ENCODE results near the gene SEPTIN2.
"Not testable (repeated sequence)": the region's sequence is repeated elsewhere in the genome, so short reads cannot be mapped to it uniquely, and the experiment has no call there.

Gene SEPTIN2

DNA sequence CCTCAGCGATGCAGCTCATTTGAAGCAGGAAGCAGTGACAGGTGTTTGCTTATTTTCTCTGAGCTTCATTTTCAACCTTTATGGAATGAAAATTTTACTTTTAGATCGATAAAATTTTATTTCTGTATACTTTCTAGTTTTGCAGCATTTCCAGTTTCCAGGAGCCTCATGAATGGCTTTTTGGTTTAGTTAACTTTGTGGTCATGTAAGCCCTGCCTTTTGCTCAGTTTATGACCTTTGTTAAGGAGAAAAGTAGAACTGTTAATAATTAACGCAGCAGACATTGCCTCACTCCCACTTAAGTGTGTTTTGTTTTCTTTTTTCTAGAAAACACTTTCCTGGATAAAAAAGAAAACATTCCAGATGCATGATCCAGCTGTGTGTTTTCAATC, 35.9 kb downstream of the SEPTIN2 start:
- no peak for DNase-seq

DNA sequence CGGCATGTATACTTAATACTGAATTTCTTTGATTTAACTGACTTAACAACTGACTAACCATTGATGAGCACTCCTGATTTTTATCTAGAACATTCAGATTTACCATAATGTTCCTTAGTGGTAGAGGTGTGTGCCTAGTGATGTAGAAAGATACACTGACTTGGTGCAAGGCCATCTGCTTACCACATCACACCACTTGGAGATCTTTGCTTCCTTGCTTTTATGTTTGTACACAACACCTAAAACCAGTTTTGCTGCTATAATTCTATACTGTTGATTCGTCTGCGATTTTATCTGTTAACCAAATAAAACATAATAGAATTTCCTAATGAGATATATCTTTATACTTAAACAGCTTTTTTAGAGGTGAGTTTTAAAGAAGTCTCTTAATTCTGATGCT, 36.5 kb downstream of the SEPTIN2 start:
- no peak for DNase-seq

- DNase-seq: peak; percentile 57
Measured at GRCh38 chr2:241354668-241355658, 39.2 kb downstream of the SEPTIN2 start.

DNA sequence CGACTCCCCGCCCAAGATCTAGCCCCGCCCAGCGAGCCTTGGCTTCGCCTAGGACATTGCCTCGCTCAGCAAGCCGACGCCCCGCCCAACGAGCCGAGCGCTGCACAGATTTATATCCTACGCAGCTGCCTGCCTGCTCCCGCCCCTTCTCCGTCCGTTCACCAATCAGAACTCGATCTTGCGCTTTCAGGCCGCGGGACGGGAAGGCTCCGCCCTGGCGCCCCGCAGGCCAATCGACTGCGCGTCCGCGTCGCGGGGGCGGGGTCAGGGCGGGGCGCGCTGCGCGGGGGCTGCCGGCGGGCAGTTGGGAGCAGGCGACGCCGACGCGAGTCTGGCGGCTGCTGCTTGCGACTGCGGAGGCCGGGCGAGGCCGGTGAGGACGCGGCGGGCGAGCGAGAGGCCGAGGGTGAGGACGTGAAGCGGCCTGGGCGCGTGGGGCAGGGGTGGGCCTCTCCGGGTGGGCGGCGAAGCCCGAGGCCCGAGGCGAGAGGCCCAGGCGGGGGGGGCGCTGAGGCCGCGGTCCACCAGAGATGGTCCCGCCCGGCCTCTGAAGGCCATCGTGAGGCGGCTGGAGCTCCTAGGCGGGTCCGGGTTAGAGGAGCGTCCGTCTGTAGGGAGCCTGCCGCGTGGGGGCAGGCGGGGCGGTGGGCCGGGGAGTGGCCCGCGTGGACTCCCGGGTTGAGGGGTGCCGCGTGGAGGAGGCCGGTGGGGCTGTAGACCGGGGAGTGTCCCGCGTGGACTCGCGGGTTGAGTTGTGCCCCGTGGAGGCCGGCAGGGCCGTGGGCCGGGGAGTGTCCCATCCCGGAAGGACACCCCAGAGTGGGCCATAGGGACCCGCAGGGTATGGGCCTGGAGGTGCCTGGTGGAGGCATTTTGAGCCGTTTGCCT, 40.5 kb downstream of the SEPTIN2 start, which contains the start of gene FARP2:
FARP2 (plus strand) TSS at position 303 of the 888 bp plus-strand sequence. CDS start 16,823 bp downstream, outside the sequence.
- peak; percentile 99 for DNase-seq

GRCh38 chr2:241356871-241357260, 41.1 kb downstream of the SEPTIN2 start:
- DNase-seq: no peak

DNA sequence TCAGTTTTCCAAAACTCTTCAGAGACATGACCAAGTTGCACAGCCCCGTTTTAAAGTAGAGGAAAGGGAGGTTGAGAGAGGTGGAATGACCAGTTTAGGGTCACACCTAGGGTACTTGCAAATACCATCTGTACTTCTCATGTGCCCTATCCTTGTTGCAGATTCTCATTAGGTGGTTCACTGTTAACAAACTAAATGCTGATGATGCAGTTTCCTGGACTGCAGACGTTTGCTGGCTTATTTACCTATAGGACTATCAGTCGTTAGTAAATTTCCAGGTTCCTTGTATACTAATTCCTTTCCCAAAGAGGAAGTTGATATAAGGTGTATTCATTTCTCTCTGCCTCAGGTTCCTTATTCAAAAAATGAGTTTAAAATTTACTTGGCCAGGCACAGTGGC, 41.8 kb downstream of the SEPTIN2 start:
- no peak for DNase-seq

GRCh38 chr2:241358470-241358869, 42.7 kb downstream of the SEPTIN2 start:
- no peak for DNase-seq

GRCh38 chr2:241359481-241360045, 43.8 kb downstream of the SEPTIN2 start:
- DNase-seq: no peak

- no peak for DNase-seq
Measured at GRCh38 chr2:241363426-241363825, 47.7 kb downstream of the SEPTIN2 start.

GRCh38 chr2:241364781-241365180, 49.1 kb downstream of the SEPTIN2 start:
- no peak for DNase-seq

- DNase-seq: no peak
Measured at GRCh38 chr2:241366678-241367077, 51.0 kb downstream of the SEPTIN2 start.

- DNase-seq: no peak
Measured at GRCh38 chr2:241368643-241369042, 52.9 kb downstream of the SEPTIN2 start.

GRCh38 chr2:241372361-241372992, 56.8 kb downstream of the SEPTIN2 start:
- no peak for DNase-seq

- no peak for DNase-seq
Measured at GRCh38 chr2:241373446-241373845, 57.7 kb downstream of the SEPTIN2 start.

DNA sequence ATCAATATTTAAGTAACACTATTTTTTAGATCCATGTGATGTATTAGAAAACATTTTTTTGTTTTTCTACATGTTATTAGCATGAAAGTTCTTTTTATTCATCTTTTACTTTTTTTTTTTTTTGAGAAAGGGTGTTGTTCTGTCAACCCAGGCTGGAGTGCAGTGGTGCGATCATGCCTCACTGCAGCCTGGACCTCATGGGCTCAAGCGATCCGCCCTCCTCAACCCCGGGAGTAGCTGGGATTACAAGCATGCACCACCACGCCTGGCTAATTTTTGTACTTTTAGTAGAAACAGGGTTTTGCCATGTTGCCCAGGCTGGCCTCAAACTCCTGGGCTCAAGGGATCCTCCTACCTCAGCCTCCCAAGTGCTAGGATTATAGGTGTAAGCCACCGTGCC, 58.2 kb downstream of the SEPTIN2 start:
- DNase-seq: not testable (repeated sequence)

DNA sequence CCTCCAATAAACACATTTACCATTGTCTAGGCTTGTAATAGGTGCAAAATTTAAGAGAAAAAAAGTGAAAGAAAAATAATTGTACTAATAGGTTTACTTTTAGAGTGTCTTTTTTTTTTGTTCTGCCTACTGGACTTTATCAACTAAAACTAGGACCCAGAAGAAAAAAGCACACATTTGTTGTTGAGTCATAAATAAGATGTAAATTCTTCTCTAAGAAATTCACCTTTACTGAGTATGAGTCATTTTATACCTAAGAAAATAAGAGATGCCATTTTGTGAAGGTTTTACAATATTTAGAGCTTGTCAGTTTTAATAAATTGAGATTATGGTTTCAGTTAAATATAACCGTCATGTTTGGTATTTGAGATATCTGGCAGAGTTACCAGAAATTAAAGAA, 59.6 kb downstream of the SEPTIN2 start:
- DNase-seq: no peak

GRCh38 chr2:241376808-241377207, 61.1 kb downstream of the SEPTIN2 start:
- DNase-seq: no peak

DNA sequence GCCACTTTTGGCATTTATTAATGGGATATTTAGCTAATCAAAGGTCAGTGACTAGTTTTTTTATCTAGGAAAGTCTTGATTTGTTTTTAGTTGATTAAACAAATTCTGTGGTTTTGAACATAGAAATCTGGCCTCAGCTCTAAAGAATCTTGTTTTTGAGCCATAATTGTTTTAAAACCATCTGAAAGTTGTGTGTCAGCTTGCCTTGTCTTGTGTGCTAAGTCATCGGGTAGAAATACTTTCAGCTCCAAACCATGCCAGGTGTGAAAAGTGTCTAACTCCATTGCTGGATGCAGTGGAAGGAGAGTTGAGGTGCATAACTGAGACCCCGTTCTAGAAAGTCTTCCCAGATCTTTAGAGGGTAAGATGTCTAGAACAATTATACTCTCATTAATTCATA, 63.1 kb downstream of the SEPTIN2 start:
- no peak for DNase-seq

- peak; percentile 34 for DNase-seq
Measured at GRCh38 chr2:241379481-241380480, 64.1 kb downstream of the SEPTIN2 start.

- no peak for DNase-seq
Measured at GRCh38 chr2:241381872-241382271, 66.1 kb downstream of the SEPTIN2 start.

DNA sequence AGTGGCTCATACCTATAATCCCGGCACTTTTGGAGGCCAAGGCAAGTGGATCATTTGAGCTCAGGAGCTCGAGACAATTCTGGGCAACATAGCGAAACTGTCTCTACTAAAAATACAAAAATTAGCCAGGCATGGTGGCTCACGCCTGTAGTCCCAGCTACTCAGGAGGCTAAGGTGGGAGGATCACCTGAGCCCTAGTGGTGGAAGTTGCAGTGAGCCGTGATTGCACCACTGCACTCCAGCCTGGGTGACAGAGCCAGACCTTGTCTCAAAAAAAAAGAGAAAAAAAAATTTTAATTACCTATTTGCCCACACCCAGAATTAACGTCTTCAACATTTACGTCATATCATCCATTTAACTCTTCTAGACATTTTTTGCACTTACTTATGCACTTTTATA, 69.7 kb downstream of the SEPTIN2 start:
- not testable (repeated sequence) for DNase-seq

All from right hindlimb (tissue), 1 donor.